Measurements from ENCODE around the gene SENP1. TPM values are rescaled to one million over a fixed set of nuclear protein-coding genes. Genes with fewer than 3 reads are reported as not detected.
A peak's percentile ranks its signal among the peaks of the same experiment; 100 is the strongest.

SENP1 gene
- total RNA-seq, 4 donors from 2014 or later, result 11.0 to 37.1 (median 16.9) TPM

DNA sequence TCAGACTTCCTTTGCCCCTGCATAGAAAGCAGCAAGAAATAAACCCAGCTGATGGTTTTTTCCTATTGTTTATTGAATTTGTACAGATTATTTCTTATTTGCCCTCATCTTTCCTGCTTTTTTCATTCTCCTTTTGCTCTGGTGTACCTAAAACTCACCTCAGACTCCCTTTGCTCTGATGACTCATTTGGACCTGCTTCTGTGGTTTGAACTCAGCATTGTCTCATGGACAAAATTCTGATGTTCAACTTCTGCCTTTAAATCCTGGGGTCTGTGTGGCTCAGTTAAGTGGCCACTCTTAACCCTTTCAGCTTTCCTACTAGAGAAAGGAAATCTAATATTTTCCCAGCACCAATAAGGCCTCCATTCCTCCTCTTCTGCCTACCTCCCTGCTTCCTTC is 3.5 kb upstream of the SENP1 start:
- Histone ChIP-seq H3K4me1 (peaks cover 0 to 14% (median 6%) of the 10 kb centered on the region in 4 donors), H3K36me3 (no peaks in the 10 kb centered on the region), H3K27me3 (no peaks in the 10 kb centered on the region), H3K27ac (no peak overlapping the region), H3K4me3 (no peak overlapping the region), H3K9me3 (no peaks in the 10 kb centered on the region)
- no peak for TF ChIP-seq POLR2A (IDR thresholded peaks at IDR 0.05)
- TF ChIP-seq, protein P1, sequence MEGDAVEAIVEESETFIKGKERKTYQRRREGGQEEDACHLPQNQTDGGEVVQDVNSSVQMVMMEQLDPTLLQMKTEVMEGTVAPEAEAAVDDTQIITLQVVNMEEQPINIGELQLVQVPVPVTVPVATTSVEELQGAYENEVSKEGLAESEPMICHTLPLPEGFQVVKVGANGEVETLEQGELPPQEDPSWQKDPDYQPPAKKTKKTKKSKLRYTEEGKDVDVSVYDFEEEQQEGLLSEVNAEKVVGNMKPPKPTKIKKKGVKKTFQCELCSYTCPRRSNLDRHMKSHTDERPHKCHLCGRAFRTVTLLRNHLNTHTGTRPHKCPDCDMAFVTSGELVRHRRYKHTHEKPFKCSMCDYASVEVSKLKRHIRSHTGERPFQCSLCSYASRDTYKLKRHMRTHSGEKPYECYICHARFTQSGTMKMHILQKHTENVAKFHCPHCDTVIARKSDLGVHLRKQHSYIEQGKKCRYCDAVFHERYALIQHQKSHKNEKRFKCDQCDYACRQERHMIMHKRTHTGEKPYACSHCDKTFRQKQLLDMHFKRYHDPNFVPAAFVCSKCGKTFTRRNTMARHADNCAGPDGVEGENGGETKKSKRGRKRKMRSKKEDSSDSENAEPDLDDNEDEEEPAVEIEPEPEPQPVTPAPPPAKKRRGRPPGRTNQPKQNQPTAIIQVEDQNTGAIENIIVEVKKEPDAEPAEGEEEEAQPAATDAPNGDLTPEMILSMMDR (IDR thresholded peaks at IDR 0.05), result no peak
- no peak for DNase-seq

DNA sequence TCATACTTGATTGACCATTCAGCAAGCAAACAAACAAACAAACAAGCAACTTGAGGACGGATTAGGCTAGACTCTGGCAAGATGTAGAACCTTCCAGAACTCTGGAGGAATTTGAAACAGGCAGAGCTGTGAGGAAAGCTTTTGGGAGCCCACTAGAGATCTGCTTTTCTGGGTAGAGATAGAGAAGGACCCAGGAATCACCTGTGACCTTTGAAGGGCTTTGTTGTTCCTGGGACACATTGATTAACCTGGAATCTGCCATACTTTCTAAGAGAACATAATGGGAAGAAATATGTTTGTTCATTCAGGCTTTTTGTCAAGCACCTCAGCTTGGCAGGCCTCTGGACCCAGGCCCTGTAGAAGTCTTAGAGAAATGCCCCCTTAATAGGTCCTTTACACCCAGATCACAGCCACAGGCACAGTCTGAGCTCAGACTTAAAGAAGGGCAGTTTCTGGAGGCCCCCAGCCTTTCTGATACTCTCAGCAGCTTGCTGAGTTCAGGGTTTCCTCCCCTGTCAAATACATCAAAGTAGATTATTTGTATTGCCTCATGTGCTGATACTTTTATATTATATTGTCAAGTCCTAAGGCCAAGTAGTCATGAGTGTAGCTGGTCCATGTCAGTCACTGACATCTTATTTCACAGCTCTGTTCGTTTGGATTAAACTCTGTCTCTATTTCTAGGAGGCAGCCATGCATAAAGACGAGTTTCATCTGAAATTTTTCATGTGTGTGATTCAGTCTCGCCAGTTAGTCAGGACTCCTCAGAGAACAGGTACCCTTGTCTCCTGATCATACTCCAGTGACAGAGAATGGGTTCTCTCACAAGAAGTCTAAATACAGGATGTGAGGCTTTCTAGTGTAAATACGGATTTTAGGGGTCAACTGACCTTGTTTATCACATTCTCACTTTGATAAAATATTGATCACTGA is 1.1 kb upstream of the SENP1 start:
- no peaks in the 10 kb centered on the region for H3K27me3 ChIP-seq
- peak overlapping the region; percentile 84 to 95 (median 91) for H3K27ac ChIP-seq
- H3K4me3 ChIP-seq, result peak overlapping the region; percentile 88 to 96 (median 96)
- H3K4me1 ChIP-seq, result peaks cover 0 to 17% (median 6%) of the 10 kb centered on the region in 4 donors
- H3K9me3 ChIP-seq, result no peaks in the 10 kb centered on the region
- DNase-seq, result no peak
- H3K36me3 ChIP-seq, result no peaks in the 10 kb centered on the region
- TF ChIP-seq, protein P1 (IDR thresholded peaks at IDR 0.05), result no peak
- no peak for TF ChIP-seq POLR2A (IDR thresholded peaks at IDR 0.05)

DNA sequence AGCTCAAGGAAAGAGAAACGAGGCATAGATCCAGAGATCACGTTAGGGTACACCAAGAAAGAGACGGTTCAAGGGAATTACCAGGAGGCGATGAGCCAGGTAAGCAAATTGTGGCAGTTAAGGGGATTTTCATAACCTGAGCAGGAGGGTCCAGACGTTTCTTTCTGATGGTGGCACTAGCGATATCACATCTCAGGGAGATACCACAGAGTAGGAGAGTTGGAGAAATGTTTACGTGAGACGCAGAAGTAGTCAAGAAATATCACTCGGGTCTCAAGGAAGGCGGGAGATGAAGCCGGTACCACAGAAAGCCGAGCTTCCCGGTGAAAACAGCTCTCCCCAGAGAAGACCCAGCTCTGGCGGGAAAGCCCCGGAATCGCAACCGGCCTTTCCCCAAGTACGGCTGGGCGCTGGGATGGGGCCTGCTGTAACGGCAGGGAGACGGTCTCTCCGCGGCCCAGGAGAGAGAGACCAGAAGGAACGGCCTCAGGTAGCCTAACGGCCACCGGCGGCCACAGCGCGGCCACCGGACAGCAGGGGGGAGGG is 485 bp downstream of the SENP1 start:
- peak overlapping the region; percentile 88 to 96 (median 96) for H3K4me3 ChIP-seq
- H3K4me1 ChIP-seq, result peaks cover 0 to 17% (median 6%) of the 10 kb centered on the region in 4 donors
- no peaks in the 10 kb centered on the region for H3K9me3 ChIP-seq
- no peaks in the 10 kb centered on the region for H3K27me3 ChIP-seq
- H3K27ac ChIP-seq, result peak overlapping the region; percentile 84 to 95 (median 91)
- DNase-seq, result no peak
- no peaks in the 10 kb centered on the region for H3K36me3 ChIP-seq
- TF ChIP-seq POLR2A (IDR thresholded peaks at IDR 0.05), result no peak
- TF ChIP-seq, protein P1 (IDR thresholded peaks at IDR 0.05), result no peak

DNA sequence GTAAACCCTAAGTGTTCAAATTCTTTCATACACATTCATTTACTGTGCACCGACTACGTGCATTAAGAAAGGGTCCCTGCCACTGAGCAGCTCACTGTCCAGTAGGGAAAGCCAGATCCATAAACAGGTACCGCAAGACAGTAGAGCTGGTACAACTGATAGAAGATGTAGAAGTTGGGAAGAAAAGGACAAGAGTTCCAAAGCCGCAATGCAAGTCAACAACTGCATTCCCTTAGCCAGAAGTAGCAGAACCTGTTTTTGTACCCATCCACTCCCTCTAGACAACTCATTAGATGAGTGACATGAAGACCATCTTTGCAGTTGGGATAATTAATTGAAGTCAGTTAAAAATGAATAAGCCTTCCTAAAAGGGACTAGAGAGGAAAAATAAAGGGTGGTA is 1.3 kb downstream of the SENP1 start:
- Histone ChIP-seq H3K27ac (no peak overlapping the region), H3K27me3 (no peaks in the 10 kb centered on the region), H3K4me3 (peak overlapping the region in 2 of 4 donors; percentile 88 to 96), H3K36me3 (no peaks in the 10 kb centered on the region), H3K4me1 (peaks cover 0 to 17% (median 6%) of the 10 kb centered on the region in 4 donors), H3K9me3 (no peaks in the 10 kb centered on the region)
- DNase-seq, result no peak
- no peak for TF ChIP-seq POLR2A (IDR thresholded peaks at IDR 0.05)
- TF ChIP-seq, protein P1 (IDR thresholded peaks at IDR 0.05), result no peak

DNA sequence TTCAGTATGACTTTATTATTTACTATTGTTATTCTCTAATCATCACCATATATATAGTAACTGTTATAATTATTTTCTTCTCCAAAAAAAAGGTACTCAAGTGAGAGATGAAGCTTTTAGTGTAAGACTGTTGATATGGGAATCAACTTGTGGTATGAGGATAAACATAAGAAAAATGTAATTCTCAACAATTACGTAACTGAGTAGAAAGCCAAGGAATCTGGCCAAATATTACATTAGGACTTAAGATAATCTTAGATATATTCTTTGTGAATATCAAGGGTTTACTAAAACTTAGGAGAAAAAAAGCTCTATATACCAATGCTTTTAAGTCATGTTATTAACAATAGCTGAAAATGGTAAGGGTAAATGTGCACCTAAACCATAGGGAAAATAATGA is 13.3 kb downstream of the SENP1 start:
- Histone ChIP-seq H3K4me1 (no peaks in the 10 kb centered on the region), H3K9me3 (no peaks in the 10 kb centered on the region), H3K27ac (no peak overlapping the region), H3K36me3 (peaks cover 0 to 86% (median 0%) of the 10 kb centered on the region in 3 donors), H3K4me3 (no peak overlapping the region), H3K27me3 (no peaks in the 10 kb centered on the region)
- TF ChIP-seq, protein P1 (IDR thresholded peaks at IDR 0.05), result no peak
- TF ChIP-seq POLR2A (IDR thresholded peaks at IDR 0.05), result no peak
- no peak for DNase-seq

Data from Peyer's patch (tissue), 4 donors.